ENCODE results near the gene TPD52L1.

TPD52L1 gene

DNA sequence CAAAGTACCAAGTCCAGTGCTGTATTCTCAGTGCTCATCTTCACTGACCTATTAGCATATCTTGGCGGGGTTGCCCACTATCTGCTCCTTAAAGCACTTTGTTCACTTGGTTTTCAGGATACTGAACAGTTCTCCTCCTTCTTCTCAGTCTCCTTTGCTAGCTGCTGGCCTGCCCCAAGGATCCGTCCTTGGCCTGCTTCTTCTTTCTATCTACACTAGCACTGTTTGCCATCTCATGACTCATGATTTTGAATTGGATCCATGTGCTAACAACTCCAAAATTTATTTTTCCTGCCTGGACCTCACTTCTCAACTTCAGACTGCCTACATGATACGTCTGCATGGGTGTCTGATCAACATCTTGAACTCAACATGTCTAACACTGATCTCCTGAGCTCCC, 15.5 kb downstream of the TPD52L1 start:
- intact Hi-C loops (cut with DNase I): no loop called here
- DNase-seq: no peak

DNA sequence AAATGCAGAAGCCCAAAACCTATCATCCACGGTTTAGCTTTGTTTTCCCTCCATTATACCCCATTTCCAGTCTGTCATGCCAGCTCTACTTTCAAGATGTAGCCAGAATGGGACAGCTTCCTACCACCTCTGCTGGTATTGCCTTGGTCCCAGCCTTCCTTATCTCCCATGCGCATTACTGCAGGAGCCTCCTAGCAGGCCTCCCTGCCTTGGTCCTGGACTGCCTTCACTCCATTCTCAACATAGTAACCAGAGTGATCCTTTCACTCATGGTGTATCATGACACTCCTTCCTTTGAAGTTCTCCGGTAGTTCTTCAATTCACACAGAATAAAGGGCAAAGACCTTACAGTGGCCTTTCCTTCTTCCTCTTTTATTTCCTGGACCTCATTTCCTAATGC, 15.9 kb downstream of the TPD52L1 start:
- intact Hi-C loops (cut with DNase I): no loop called here
- DNase-seq: no peak

DNA sequence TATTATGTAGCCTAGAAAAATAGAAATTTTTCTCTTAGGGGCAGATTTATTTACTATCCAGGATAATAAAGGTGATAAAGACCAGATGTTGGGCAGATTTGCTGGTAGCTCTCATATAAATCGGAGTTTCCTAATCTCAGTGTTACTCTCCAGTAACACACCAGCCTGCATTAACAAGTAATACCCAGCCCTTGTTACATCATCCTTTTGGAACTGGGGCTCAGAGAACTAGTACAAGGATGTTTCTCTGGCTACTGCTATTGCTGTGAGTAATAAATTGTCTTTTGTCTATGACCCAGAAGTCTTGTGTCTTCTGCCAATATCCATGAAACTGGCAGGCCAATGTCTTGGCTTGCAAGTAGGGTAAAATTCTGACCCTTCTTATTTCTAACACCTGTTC, 16.8 kb downstream of the TPD52L1 start:
- DNase-seq: peak in 1 of 42 donors; percentile 42
- intact Hi-C loops (cut with DNase I): no loop called here

DNA sequence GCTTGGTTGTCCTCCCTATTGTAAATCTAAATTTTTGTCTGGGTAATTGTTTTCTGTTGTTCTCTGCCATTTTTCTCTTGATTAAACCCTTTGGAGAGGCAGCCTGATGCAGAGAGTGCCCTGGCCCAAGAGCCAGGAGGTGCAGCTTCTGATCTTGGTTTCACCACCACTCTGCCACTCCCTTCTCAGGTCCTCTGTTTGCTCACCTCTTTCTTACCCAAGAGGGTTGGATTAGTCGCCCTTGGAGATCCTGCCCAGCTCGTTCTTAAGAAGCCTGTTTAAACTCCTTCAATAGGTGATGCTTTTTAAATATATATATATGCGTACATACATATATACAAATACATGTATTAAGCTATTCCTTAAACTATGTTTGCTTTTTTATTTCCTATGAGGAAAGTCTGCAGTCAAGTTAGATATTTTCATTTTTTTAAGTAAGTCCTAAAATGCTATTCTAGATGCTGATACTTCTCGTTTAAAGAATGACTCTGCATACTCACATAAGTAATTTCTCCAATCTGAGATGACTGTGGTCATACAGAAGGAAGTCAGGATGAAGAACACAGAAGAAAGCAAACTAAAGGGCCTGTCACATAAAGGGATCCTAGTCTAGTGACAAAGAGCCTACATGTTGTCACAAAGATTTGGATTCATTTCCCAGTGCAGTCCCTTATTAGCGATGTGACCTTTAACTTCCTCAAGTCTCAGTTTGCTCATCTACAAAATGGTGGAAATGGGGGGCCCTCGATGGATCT, 19.9 kb downstream of the TPD52L1 start:
- no peak for DNase-seq
- intact Hi-C loops (cut with DNase I): no loop called here

DNA sequence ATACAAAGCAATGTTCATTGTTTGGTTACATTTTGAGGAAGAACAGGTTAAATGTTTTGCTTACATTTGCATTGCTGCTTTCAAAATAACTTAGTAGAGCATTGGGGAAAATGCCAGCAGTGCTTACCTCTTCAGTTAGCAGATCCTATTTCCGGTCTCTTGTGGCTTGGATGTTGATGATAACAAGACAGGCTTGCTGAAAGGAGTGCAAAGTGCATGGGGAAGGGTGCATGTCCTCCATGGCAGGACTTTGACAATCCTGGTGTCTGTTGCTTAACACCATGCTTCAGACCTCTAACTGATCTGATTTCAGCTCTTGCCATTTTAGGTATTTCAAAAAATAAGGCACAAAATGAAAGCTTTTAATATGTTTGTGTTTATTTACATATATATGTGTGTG, 21.1 kb downstream of the TPD52L1 start:
- intact Hi-C loops (cut with DNase I): no loop called here
- no peak for DNase-seq

DNA sequence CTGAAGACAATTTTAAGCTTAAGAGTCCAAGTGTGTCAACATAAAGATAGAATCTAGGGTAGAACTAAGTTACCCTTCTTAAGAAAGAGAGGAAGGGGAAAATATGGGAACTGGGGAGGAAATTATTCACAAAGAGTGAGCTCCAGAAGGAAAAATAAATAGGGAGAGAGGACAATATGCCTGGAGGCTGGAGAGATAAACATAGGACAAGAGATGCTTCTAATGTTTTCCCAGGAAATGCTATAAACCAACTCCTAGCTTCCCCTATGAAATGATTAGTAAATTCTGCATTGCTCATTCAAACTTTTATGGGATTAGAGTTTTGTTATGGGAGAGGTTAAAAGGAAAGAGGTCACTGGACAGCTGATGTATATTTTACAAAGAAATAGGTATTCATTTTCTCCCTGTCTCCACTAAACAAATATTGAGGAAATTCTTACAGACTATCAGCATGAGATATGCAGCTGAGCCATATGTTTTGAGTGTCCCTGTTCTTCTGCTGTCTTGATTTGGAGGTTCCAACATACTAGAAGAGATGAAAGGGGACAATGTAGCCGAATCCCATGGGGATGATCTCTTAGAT, 22.0 kb downstream of the TPD52L1 start:
- intact Hi-C loops (cut with DNase I): no loop called here
- DNase-seq: no peak

DNA sequence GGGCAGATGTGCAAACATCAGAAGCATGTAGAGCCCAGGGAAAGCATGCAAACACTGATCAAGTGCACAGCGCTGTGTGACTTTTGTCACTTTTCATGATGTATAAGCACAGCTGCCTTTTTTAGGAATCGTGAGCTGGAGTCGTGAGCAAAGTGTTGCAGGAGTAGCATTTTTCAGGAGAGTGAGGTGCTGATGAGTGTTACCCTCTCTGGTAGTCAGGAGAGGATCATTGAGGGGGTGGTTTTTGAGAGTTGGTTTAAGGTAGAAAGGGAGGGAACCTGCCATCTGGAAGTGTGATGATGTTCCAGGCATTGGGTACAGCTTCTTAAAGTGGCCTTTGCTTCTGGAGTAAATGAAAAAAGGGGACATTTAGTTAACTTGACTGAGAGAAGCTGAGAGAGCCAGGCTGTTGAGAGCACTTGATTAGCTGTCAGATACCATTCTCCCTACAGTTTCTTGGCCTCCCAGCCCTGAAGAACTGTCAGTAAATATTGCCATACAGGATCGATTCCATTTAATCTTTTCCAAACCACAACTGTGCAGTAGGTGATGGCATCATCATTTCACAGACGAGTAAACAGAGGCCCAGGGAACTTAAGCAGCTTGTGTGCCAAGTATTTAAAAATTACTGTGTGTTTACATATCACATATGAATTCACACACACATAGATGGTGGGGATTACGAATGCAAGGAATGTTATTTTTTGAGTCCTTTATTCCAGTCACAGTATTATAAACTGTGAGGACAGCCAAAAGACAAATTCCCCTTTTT, 28.9 kb downstream of the TPD52L1 start:
- intact Hi-C loops (cut with DNase I): no loop called here
- DNase-seq: peak in 9 of 42 donors; percentile 18 to 66 (median 47)

DNA sequence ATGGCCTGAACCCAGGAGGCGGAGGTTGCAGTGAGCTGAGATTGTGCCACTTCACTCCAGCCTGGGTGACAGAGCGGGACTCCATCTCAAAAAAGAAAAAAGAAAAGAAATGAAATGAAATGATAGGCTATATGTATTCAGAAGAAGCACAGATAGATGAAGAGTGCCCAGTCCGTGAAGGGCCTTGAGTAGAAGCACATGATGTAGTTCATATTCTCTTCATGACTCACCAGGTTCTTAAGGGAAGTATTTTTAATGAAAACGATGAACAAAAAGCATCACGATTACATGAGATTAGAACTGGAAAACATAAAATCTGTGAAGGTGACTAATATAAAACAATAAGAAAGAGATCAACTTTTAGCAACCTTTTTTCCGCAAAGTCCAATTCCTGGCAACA, 29.8 kb downstream of the TPD52L1 start:
- no peak for DNase-seq
- intact Hi-C loops (cut with DNase I): no loop called here

DNA sequence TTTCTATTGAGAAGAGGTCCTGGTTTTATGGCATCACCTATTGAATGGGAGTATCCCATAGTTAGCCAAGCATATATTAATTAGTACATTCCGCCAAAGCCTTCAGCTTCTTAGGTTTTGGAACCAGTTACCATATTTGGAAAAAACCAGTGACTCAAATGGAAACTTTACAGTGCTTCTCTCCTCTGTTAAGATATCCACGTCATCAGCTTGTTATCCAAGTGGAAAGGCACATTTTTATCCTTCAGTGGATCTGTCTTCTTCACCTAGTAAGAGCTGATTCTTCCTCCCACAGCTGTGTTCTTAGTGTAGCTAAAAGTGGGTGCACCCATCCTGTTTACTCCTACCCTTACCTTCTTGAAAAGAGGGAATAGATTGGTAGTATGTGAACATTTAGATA, 34.5 kb downstream of the TPD52L1 start:
- intact Hi-C loops (cut with DNase I): no loop called here
- peak in 8 of 42 donors; percentile 21 to 74 (median 42) for DNase-seq

DNA sequence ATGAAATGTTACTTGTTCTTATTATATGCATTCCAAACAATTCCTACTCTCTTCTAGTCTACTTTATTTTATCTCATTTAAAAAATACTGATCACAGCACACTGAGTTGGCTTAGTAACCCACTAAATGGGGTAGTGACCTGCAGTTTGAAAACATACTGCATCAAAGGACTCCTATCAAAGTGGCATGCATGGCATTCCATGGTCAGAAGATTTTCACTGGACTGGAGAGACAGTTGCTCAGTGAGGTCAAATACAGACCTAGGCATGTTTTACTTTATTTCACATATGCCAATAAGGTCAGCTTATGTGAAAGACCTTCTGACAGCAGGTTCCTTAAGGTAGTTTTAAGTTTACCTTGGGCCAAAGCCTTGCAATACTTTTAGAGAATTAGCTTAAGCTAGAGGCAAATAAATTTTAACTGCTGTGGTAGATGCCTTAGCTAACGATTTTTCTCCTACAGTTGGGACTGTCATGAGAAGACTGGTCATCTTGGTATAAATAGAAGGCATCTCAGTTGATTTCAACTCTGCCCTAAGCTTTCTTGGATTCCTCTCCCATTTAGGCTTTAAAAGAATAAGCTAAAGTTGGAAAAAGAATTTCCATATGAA, 35.1 kb downstream of the TPD52L1 start:
- no peak for DNase-seq
- intact Hi-C loops (cut with DNase I): no loop called here

DNA sequence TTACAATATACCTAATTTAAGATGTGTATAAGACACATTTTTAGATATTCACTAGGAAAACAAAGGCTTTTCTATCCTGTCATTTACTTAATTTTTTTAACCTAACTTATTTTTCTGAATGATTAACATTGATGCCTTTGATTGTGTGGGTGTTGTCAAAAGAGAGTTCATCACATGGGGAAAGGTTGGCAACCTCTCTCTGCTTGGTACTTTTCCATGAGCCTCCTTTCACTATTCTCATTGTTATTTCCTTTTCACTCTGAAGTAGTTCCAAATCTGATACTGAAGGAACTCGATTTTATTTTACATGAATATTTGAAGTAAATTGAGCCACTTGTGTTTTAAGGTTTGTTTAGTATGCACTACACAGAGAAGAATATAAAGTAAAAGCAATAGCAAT, 35.9 kb downstream of the TPD52L1 start:
- DNase-seq: no peak
- intact Hi-C loops (cut with DNase I): no loop called here

DNA sequence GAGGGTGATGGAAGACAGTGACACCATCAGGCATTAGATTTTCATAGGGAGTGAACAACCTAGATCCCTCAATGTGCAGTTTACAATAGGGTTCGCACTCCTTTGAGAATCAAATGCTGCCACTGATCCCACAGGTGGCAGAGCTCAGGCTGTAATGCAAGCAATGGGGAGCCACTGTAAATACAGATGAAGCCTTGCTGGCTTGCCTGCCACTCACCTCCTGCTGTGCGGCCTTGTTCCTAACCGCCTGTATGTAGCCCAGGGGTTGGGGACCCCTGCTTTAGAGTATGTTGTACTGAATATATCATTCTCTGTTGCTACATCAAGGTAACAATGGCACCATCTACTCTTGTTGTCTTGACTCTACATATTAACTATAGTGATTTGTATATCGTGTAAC, 37.1 kb downstream of the TPD52L1 start:
- DNase-seq: no peak
- intact Hi-C loops (cut with DNase I): no loop called here

DNA sequence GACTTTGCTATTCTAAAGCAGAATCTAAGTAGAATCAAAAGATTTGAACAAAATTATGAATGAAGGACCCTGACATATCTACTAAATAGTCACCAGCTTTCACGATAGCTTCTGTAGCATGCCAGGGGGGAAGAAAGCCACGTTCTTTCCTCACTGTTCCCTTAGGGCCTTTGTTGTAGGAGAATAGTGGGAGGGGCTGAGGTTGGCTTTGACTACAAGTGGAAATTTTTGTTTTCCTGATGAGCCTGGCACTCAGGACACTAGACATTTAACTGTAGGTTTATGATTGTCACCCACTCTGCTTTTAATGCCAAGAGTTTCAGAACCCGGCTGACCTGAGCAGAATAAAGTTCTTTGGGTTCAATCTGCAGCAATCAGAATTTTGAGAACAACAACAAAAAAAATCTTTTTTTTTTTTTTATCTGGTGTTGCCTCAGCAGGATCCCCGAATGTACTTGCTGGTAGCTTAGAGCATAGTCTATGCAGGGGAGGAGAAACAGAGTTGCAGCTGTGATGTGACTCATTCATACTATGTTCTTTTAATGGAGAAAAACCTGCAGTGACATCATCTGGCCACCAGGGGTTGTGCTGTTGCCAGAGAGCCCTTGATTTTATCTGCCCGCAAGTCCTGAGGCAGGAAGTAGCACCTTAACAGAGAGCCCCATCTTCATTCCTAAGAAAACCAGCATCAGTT, 38.5 kb downstream of the TPD52L1 start:
- DNase-seq: peak in 40 of 42 donors; percentile 14 to 85 (median 56)
- intact Hi-C loops (cut with DNase I): no loop called here

DNA sequence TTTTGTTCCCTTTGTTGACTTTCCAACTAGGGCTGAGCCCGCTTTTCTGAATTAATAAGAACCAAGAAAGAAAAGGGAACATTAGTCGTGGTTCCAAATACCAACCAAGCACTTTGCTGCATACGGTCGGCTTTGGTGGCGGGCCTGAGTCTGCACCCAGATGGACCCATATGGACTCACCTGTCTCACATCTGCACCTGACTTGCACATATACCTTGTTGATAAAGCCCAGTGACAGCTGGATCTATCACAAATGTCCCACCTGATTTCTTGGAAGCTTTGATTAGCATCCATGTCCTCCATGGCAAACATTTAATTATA, 39.0 kb downstream of the TPD52L1 start:
- intact Hi-C loops (cut with DNase I): no loop called here
- DNase-seq: no peak

DNA sequence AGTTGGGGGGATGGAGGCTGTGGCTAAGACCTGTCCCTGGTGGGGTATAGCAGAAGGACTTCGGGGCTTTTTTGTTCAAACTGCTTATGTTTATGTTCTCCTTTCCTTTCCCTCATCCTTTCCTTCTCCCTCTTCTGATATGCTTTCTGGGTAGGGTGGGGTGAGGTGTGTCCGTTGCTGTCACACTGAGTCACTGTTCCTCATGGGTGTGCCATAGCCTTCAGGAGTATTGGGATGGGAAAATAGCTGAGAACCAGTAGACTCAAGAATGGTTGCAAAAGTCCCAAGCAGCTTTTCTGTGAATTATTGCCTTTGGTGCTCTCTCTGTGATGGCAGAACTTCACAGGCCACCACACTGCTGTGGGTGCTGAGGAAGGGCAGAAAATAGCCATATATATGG, 39.6 kb downstream of the TPD52L1 start:
- intact Hi-C loops (cut with DNase I): no loop called here
- no peak for DNase-seq

DNA sequence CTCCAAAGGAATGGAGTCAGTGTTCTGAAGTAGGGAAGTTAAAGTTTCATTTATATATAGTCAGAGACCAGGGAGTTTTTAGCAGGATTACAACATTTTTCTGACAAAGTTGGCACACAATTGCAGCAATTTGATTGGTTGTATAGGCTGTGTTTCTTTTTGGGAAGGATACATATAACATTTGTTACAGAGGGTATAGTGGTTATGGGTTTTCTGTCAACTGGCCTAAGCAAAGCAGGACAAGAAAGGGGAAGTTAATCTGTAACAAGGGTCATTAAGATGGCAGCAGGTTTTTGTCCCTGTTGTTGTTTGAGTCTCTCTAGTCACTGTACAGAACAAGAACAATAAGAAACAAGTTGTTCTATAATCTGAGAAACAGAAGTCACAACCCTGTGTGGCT, 41.4 kb downstream of the TPD52L1 start:
- intact Hi-C loops (cut with DNase I): no loop called here
- no peak for DNase-seq

DNA sequence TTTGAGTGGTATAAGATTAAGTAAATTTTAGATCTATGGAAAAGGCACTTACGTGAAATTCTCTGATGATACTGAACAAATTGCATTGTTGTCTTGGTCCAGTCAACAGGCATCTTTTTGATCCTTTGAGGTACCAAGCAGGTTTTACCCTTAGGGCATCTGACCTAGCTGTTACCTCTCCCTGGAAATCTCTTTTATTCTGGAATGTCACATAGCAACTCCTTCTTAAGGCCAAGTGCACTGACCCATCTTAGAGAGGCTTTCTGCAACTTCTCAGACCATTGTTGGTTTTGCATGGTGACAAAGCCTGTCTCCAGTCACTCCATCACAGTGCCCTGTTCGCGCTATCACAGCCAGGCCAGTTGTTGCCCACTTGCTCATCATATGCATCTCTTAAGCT, 42.0 kb downstream of the TPD52L1 start:
- DNase-seq: no peak
- intact Hi-C loops (cut with DNase I): no loop called here

DNA sequence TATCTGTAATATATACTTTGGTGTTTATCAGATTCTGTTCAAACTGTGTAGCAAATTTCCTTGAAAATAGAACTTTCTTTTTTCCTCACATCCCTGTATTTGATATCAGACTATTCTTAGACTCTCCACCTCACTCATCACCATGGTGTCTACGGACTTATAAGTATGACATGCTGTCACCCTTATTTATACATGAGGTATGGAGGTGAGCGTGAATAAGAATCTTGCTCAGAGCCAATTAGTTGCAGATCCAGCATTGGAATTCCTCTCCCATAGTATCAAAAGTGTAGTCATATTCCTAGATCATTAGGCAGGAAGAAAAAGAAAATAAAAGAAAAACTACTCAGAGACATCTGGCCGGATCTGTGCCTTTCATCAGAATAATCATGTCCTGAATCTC, 43.0 kb downstream of the TPD52L1 start:
- intact Hi-C loops (cut with DNase I): no loop called here
- no peak for DNase-seq

DNA sequence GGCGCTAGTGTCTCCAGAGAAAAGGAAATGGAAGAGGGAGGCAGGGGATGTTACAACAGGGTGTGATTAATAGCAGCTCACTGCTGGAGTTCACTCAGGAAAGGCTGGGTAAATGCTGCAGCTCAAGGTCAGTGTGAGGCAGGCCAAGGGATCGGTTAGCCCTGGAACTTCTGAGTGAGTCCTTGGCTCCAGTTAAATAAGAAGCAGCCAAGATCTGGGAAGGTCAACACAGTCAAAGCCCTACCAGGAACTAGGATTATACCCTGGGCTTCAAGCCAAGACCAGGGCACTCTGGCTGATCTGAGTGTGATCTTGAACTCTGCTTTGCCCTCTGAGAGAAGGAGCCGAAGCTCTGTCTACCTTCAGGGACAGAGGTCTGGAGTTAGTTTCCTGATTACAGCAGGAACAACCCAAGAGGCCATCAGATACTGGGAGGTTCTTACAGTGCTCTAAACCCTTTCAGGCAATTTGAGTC, 44.3 kb downstream of the TPD52L1 start:
- peak in 11 of 42 donors; percentile 14 to 69 (median 33) for DNase-seq
- intact Hi-C loops (cut with DNase I): no loop called here

Measured in head of caudate nucleus (tissue), 42 donors.